ENCODE data around the gene TUBGCP3. TPM values are rescaled to one million over a fixed set of nuclear protein-coding genes. Genes with fewer than 3 reads are reported as not detected.

The TUBGCP3 gene
- total RNA-seq, 1 experiment from 2014 or later = 51.1 TPM

DNA sequence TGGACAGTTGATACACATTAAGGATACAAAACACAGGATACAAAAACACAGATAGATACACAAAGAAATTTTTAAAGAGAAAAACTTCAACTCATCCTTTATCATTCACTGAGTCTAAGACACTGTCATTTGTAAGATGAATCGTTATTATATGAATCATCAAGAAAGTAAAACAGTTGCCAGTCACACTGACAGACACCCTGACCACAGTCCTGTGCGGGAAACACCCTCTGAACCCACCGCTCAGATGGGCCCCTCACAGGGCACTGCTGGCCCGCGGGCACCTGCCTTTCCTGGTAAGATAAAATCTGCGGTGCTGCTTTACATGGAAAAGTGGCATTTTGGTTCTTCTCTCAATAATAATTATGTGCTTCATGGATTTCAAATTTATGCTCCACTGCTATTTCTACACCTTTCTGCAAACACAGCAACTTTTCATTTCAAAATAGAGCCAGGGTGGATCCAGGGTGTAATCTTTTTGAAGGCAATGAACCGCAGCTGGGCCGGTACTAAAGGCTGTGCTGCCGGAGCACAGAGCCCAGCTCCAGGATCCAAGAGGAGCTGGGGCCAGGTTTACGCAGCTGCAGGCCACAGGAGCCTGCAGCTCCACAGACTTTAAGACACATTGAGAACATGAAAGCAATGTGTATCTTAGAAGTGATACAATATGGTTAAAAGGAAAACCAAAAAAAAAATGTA, 76.8 kb downstream of the TUBGCP3 start:
- Histone ChIP-seq H3K36me3 (ENCODE audit: control insufficient read depth, insufficient read depth, low read length) (peaks cover 6% of the 10 kb centered on the region), H3K4me1 (peaks cover 13% of the 10 kb centered on the region), H3K9me3 (no peaks in the 10 kb centered on the region), H3K27me3 (replicated peaks; ENCODE audit: control insufficient read depth, insufficient read depth, low read length) (no peaks in the 10 kb centered on the region), H3K4me3 (ENCODE audit: low read depth, low read length) (no peak overlapping the region)
- TF ChIP-seq, protein P1, sequence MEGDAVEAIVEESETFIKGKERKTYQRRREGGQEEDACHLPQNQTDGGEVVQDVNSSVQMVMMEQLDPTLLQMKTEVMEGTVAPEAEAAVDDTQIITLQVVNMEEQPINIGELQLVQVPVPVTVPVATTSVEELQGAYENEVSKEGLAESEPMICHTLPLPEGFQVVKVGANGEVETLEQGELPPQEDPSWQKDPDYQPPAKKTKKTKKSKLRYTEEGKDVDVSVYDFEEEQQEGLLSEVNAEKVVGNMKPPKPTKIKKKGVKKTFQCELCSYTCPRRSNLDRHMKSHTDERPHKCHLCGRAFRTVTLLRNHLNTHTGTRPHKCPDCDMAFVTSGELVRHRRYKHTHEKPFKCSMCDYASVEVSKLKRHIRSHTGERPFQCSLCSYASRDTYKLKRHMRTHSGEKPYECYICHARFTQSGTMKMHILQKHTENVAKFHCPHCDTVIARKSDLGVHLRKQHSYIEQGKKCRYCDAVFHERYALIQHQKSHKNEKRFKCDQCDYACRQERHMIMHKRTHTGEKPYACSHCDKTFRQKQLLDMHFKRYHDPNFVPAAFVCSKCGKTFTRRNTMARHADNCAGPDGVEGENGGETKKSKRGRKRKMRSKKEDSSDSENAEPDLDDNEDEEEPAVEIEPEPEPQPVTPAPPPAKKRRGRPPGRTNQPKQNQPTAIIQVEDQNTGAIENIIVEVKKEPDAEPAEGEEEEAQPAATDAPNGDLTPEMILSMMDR (IDR thresholded peaks at IDR 0.05; ENCODE audit: insufficient read depth in 1 of 2, low read depth in 1 of 2, low read length in 1 of 2, severe bottlenecking in 1 of 2, unreplicated experiment in 1 of 2) = no peak
- intact Hi-C loops (cut with micrococcal nuclease; ENCODE audit: unreplicated experiment) = loop anchor here (1.0 to 2.0 kb wide), 2 partner anchors 66 to 95 kb away; no protein-coding TSS in a partner anchor
- H3K4me3 Mint-ChIP-seq (ENCODE audit: unreplicated experiment) = no peak overlapping the region
- H3K27ac Mint-ChIP-seq (ENCODE audit: unreplicated experiment) = no peak overlapping the region
- CTCF ChIA-PET = interaction anchor here (0.5 kb wide), 1 partner anchor 17 kb away, joined by 3 read pairs; no protein-coding TSS in a partner anchor
- H3K9me3 Mint-ChIP-seq (ENCODE audit: unreplicated experiment) = no peaks in the 10 kb centered on the region
- no TSS peak for BruUV-seq (replicated peaks)
- no peaks in the 10 kb centered on the region for H3K27me3 Mint-ChIP-seq (ENCODE audit: insufficient read depth, unreplicated experiment)
- DNase-seq = no peak
- H3K36me3 Mint-ChIP-seq (ENCODE audit: insufficient read depth, unreplicated experiment) = peaks cover 39% of the 10 kb centered on the region
- peaks cover 5% of the 10 kb centered on the region for H3K4me1 Mint-ChIP-seq (ENCODE audit: low read depth, unreplicated experiment)
- POLR2A ChIA-PET = no interaction called here

DNA sequence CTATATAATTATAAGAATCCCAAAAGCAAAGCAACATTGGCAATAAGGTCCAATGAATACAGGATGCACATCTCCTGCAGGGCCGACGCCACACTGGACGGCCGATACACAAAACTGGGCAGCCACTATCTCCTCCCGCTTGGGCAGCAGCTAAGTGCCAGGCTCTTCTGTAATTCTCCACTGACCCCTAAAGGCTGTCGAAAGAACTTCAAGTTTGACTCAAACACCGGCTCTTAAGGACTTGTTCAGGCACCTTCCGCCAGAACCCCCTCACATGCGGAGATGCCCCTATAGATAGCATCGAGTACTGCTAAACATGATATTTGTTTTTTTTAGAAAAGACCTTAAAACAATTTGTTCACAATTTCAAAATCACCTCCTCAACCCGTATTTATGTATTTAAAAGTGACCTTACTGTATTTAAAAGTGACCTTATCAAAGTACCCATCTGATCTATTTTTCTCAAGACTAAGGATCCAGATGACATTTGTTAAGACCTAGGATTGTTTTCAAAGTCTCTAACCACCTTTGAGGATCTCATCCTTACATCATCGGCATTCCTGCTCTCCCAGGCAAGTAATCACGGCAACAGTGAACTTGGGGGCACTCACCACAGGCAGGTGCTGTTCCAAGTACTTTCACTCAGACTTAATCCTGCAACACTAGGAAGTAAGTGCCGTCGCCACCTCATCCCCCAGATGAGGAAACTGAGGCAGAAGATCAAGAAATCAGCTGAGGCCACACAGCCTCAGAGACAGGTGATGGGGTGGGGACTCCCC, 77.8 kb downstream of the TUBGCP3 start:
- peak; percentile 53 to 69 for DNase-seq
- TF ChIP-seq, protein P1 (IDR thresholded peaks at IDR 0.05; ENCODE audit: insufficient read depth in 1 of 2, low read depth in 1 of 2, low read length in 1 of 2, severe bottlenecking in 1 of 2, unreplicated experiment in 1 of 2) = peak; percentile 57 to 65
- Histone ChIP-seq H3K4me1 (peaks cover 13% of the 10 kb centered on the region), H3K4me3 (ENCODE audit: low read depth, low read length) (no peak overlapping the region), H3K27me3 (replicated peaks; ENCODE audit: control insufficient read depth, insufficient read depth, low read length) (no peaks in the 10 kb centered on the region), H3K9me3 (no peaks in the 10 kb centered on the region), H3K36me3 (ENCODE audit: control insufficient read depth, insufficient read depth, low read length) (peaks cover 5% of the 10 kb centered on the region)
- CTCF ChIA-PET = interaction anchor here (0.5 to 0.6 kb wide), 2 partner anchors 17 to 182 kb away, joined by 3 read pairs; no protein-coding TSS in a partner anchor
- no TSS peak for BruUV-seq (replicated peaks)
- Mint-ChIP-seq H3K27ac (ENCODE audit: unreplicated experiment) (peak overlapping the region; percentile 25), H3K4me1 (ENCODE audit: low read depth, unreplicated experiment) (peaks cover 5% of the 10 kb centered on the region), H3K36me3 (ENCODE audit: insufficient read depth, unreplicated experiment) (peaks cover 45% of the 10 kb centered on the region), H3K4me3 (ENCODE audit: unreplicated experiment) (no peak overlapping the region), H3K9me3 (ENCODE audit: unreplicated experiment) (no peaks in the 10 kb centered on the region), H3K27me3 (ENCODE audit: insufficient read depth, unreplicated experiment) (no peaks in the 10 kb centered on the region)
- POLR2A ChIA-PET = no interaction called here
- intact Hi-C loops (cut with micrococcal nuclease; ENCODE audit: unreplicated experiment) = loop anchor here (1.0 to 2.0 kb wide), 2 partner anchors 65 to 96 kb away; no protein-coding TSS in a partner anchor

DNA sequence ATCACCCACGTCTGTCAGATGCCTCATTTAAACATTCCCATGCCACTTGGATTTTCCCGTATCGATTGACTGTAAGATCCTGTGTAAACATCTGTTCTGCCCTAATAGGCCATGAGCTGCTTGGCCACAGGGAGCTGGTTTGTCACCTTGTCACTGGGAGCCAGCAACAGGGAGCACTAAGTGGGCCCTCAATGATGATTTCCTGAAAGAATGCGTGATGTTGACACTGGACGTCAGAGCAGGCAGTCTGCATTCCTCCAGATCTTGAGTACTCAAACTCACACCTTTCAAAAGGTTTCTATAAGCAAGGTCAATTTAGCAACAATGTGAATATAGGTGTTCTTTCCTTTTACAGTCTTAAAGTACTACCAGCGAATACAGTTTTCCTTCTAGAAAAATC, 78.8 kb downstream of the TUBGCP3 start:
- ChIA-PET CTCF (no interaction called here), POLR2A (no interaction called here)
- Mint-ChIP-seq H3K9me3 (ENCODE audit: unreplicated experiment) (no peaks in the 10 kb centered on the region), H3K27ac (ENCODE audit: unreplicated experiment) (peak overlapping the region; percentile 85), H3K27me3 (ENCODE audit: insufficient read depth, unreplicated experiment) (no peaks in the 10 kb centered on the region), H3K4me3 (ENCODE audit: unreplicated experiment) (no peak overlapping the region), H3K4me1 (ENCODE audit: low read depth, unreplicated experiment) (peaks cover 5% of the 10 kb centered on the region), H3K36me3 (ENCODE audit: insufficient read depth, unreplicated experiment) (peaks cover 43% of the 10 kb centered on the region)
- Histone ChIP-seq H3K36me3 (ENCODE audit: control insufficient read depth, insufficient read depth, low read length) (peaks cover 4% of the 10 kb centered on the region), H3K4me3 (ENCODE audit: low read depth, low read length) (no peak overlapping the region), H3K27me3 (replicated peaks; ENCODE audit: control insufficient read depth, insufficient read depth, low read length) (no peaks in the 10 kb centered on the region), H3K4me1 (peaks cover 13% of the 10 kb centered on the region), H3K9me3 (no peaks in the 10 kb centered on the region)
- intact Hi-C loops (cut with micrococcal nuclease; ENCODE audit: unreplicated experiment) = no loop called here
- DNase-seq = peak; percentile 50 to 56
- TF ChIP-seq, protein P1 (IDR thresholded peaks at IDR 0.05; ENCODE audit: insufficient read depth in 1 of 2, low read depth in 1 of 2, low read length in 1 of 2, severe bottlenecking in 1 of 2, unreplicated experiment in 1 of 2) = no peak
- no TSS peak for BruUV-seq (replicated peaks)

Measured in Caco-2 (cell line).